H1 (cell line): ENCODE measurements around the gene CD300LG. TPM values are rescaled to one million over a fixed set of nuclear protein-coding genes. Genes with fewer than 3 reads are reported as not detected.

ENCODE experiments used
- CTCF ChIP-seq, 3 experiments: IDR thresholded peaks; 1 replicate in 2 of 3; 2 replicates in 1 of 3; pipeline versions ENCODE4 v1.5.1 to v1.6.1; 2011; ENCODE audit warnings: low read length in 3 of 3, mild to moderate bottlenecking in 3 of 3, inconsistent platforms in 2 of 3, low read depth in 1 of 3, moderate library complexity in 1 of 3; ENCODE audit not compliant: insufficient read depth in 1 of 3; ENCODE audit errors: control extremely low read depth in 1 of 3
- polyA plus RNA-seq, 7 experiments: library from polyadenylated mRNA; depleted of rRNA in 3 of 7; stranded (reverse) in 5 of 7; unstranded in 2 of 7; fragments of >200 nt in 5 of 7; fragments of 200-250 nt in 2 of 7; gene quantifications; 1 replicate in 5 of 7; 2 replicates in 1 of 7; 4 replicates in 1 of 7; pipeline versions ENCODE4 v1.2.1 to v1.2.3, GENCODE V29; 2011 to 2013; ENCODE audit warnings: missing spikeins in 2 of 7, mixed read lengths in 2 of 7
- total RNA-seq: library from RNA; stranded (reverse); fragmentation: NEBNext Ultra II Directional; extraction: Animal tissue kit (Norgen Biotek cat#: 25700); gene quantifications from 2 replicates; pipeline ENCODE4 v1.2.1, GENCODE V29; 2021

The CD300LG gene
- total and polyA plus RNA-seq, 2 of the 8 experiments (the other 6 are each of a cell fraction or from before 2014, with no cell fraction given), result 0.06 TPM; not detected in 1

- no peak for TF ChIP-seq CTCF (IDR thresholded peaks at IDR 0.05; ENCODE audit: control extremely low read depth in 1 of 3, insufficient read depth in 1 of 3, low read depth in 1 of 3, low read length in 3 of 3)
Measured at GRCh38 chr17:43827596-43827995, 19.4 kb upstream of the CD300LG start (continued).
